ENCODE results near the gene PRXL2B.

DNA sequence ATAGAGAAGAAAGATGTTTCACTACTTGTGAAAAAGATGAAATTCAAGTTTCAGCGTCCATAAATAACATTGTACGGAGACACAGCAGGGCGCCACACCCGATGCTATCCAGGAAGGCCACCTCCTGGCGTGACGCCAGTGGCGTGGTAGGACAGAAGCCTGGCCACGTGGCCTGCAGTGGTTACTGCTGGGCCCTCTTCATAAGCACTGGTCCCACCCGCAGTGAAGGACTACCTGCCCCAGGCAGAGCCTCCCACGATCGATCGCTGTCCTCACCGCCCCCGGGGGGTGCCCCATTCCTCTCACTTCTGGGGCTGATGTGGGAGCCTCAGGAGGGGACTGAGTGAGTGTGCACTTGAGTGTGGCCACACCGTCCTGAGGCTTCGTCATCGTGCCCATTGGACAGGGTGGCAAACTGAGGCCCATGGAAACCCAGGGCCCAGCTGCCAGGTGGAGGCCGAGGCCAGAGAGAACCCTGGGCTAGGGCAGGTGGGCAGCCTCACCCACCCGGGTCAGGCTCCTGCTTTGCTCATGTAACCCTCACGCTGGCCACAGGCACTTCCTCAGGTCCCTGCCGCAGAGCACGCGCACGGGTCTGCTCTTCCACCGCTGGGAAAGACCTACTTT lies 44.8 kb upstream of the PRXL2B start:
- TF ChIP-seq, protein P1, sequence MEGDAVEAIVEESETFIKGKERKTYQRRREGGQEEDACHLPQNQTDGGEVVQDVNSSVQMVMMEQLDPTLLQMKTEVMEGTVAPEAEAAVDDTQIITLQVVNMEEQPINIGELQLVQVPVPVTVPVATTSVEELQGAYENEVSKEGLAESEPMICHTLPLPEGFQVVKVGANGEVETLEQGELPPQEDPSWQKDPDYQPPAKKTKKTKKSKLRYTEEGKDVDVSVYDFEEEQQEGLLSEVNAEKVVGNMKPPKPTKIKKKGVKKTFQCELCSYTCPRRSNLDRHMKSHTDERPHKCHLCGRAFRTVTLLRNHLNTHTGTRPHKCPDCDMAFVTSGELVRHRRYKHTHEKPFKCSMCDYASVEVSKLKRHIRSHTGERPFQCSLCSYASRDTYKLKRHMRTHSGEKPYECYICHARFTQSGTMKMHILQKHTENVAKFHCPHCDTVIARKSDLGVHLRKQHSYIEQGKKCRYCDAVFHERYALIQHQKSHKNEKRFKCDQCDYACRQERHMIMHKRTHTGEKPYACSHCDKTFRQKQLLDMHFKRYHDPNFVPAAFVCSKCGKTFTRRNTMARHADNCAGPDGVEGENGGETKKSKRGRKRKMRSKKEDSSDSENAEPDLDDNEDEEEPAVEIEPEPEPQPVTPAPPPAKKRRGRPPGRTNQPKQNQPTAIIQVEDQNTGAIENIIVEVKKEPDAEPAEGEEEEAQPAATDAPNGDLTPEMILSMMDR (IDR thresholded peaks at IDR 0.05; ENCODE audit: low read length): no peak
- TF ChIP-seq EZH2phosphoT487 (IDR thresholded peaks at IDR 0.05; ENCODE audit: low read length) (no peak), EZH2 (optimal IDR thresholded peaks at IDR 0.05; ENCODE audit: low read depth, low read length) (no peak)

Measured in MM.1S (cell line).